ENCODE results near the gene UQCC2. TPM values are rescaled to one million over a fixed set of nuclear protein-coding genes. Genes with fewer than 3 reads are reported as not detected.

Gene UQCC2
- polyA plus RNA-seq, 1 of the 3 experiments (the other 2 are of a cell fraction), result 59.0 TPM

DNA sequence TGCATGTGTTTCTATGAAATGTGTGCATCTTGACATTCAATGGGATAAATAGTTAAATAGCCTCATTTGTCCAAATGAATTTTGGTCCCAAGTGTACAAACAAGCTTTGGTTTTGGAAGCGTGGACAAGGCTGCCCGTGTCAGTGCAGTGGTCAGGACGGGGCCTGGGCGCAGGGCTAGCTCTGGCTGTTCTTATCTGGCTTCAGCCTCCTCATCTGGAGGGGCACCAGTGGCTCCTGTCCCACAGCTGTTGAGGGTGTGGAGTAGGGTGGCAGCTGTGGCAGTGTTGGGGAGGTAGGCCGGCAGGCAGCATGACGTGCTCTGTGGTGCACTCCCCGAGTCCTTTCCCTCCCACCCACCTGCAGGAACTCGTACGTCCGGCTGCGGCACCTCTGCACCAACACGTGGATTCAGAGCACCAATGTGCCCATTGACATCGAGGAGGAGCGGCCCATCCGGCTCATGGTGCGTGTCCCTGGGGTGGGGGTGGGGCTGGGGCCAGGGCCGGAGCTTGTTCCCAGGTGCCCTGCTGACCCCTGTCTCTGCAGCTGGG, 46.9 kb downstream of the UQCC2 start:
- WGBS (ENCODE audit: low lambda C conversion rate), result 85% methylated on average over 12 of the region's 17 CpGs
- H3K4me2 ChIP-seq, result no peak overlapping the region
- H3K27me3 ChIP-seq (ENCODE audit: insufficient read depth), result no peaks in the 10 kb centered on the region
- no peak overlapping the region for H2AFZ ChIP-seq (ENCODE audit: low read depth)
- H3K4me3 ChIP-seq (ENCODE audit: low read depth in 2 of 2, low read length in 1 of 2), result no peak overlapping the region
- ChIA-PET CTCF (interaction anchor here (0.6 to 1.6 kb wide), 3 partner anchors 38 to 79 kb away, joined by 3 to 4 read pairs (median 3); no protein-coding TSS in a partner anchor), POLR2A (no interaction called here)
- H3K36me3 ChIP-seq (replicated peaks in 1 of 2; ENCODE audit: control insufficient read depth in 1 of 2, insufficient read depth in 2 of 2, low read length in 1 of 2), result no peaks in the 10 kb centered on the region
- no peak overlapping the region for H3K27ac ChIP-seq (ENCODE audit: low read depth in 2 of 2, low read length in 1 of 2)
- no peaks in the 10 kb centered on the region for H3K9me3 ChIP-seq
- H3K9me2 ChIP-seq, result no peaks in the 10 kb centered on the region
- H3F3A ChIP-seq (replicated peaks; ENCODE audit: insufficient read depth), result no peaks in the 10 kb centered on the region
- DNase-seq, result no peak
- no peak for TF ChIP-seq SMC3 (IDR thresholded peaks at IDR 0.05; ENCODE audit: low read depth, low read length)
- no peak for TF ChIP-seq RCOR1 (IDR thresholded peaks at IDR 0.05; ENCODE audit: low read length)
- TF ChIP-seq, protein P1, sequence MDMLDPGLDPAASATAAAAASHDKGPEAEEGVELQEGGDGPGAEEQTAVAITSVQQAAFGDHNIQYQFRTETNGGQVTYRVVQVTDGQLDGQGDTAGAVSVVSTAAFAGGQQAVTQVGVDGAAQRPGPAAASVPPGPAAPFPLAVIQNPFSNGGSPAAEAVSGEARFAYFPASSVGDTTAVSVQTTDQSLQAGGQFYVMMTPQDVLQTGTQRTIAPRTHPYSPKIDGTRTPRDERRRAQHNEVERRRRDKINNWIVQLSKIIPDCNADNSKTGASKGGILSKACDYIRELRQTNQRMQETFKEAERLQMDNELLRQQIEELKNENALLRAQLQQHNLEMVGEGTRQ (IDR thresholded peaks at IDR 0.05; ENCODE audit: borderline replicate concordance, low read depth, low read length), result no peak
- no peak for TF ChIP-seq ELF1 (IDR thresholded peaks at IDR 0.05)
- no peak for TF ChIP-seq YY1 (IDR thresholded peaks at IDR 0.05; ENCODE audit: low read depth)
- TF ChIP-seq, protein P2, sequence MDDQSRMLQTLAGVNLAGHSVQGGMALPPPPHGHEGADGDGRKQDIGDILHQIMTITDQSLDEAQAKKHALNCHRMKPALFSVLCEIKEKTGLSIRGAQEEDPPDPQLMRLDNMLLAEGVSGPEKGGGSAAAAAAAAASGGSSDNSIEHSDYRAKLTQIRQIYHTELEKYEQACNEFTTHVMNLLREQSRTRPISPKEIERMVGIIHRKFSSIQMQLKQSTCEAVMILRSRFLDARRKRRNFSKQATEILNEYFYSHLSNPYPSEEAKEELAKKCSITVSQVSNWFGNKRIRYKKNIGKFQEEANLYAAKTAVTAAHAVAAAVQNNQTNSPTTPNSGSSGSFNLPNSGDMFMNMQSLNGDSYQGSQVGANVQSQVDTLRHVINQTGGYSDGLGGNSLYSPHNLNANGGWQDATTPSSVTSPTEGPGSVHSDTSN (IDR thresholded peaks at IDR 0.05), result no peak
- H4K20me1 ChIP-seq (ENCODE audit: insufficient read depth), result no peaks in the 10 kb centered on the region
- no peaks in the 10 kb centered on the region for H3K79me2 ChIP-seq (ENCODE audit: insufficient read depth)
- peaks cover 0 to 4% of the 10 kb centered on the region in 2 experiments; a peak in 1 of 4 replicates for H3K4me1 ChIP-seq (ENCODE audit: control insufficient read depth in 1 of 2, insufficient read depth in 2 of 2, low read depth in 1 of 2, low read length in 1 of 2)
- H3K9ac ChIP-seq, result no peak overlapping the region

DNA sequence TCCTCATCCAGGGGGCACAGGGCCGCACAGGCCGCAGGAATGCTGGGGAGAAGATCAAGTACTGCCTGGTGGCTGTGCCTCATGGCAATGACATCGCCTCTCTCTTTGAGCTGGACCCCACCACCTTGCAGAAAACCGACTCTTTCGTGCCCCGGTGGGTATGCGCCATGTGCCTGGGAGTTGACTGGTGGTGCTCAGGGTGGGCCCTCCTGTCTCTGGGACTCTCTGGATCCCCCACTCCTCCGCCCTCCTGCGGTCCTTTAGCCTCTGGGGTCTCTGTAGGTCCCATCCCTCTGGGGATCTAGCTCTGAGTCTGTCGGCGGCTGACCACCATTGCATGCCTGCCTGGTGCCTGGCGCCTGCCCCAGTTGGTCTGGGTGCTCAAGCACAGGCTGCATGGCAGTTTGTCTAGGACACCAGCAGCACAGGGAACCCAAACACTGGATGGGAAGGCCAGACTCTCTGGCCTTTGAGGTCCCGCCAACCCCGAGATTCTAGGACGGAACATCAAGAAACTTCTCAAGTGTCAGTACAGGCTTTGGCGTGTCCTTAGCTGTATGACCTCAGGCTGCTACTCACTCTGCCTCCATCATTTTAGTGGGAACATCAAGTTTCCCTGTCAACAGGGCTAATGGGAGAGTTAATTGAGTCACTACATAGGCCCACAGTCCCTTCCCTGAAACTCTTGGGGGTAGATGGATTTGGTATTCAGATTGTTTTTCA, 47.6 kb downstream of the UQCC2 start:
- no peaks in the 10 kb centered on the region for H3K36me3 ChIP-seq (replicated peaks in 1 of 2; ENCODE audit: control insufficient read depth in 1 of 2, insufficient read depth in 2 of 2, low read length in 1 of 2)
- WGBS (ENCODE audit: low lambda C conversion rate), result 87% methylated on average over 4 of the region's 16 CpGs
- H3K4me1 ChIP-seq (ENCODE audit: control insufficient read depth in 1 of 2, insufficient read depth in 2 of 2, low read depth in 1 of 2, low read length in 1 of 2), result peaks cover 0 to 4% of the 10 kb centered on the region in 2 experiments; a peak in 1 of 4 replicates
- ChIA-PET CTCF (interaction anchor here (0.6 to 1.6 kb wide), 3 partner anchors 28 to 79 kb away, joined by 3 to 4 read pairs (median 3); no protein-coding TSS in a partner anchor), POLR2A (no interaction called here)
- H3K27ac ChIP-seq (ENCODE audit: low read depth in 2 of 2, low read length in 1 of 2), result no peak overlapping the region
- TF ChIP-seq JUND (IDR thresholded peaks at IDR 0.05), result no peak
- no peak for TF ChIP-seq ELF1 (IDR thresholded peaks at IDR 0.05)
- TF ChIP-seq MEF2A (IDR thresholded peaks at IDR 0.05; ENCODE audit: borderline replicate concordance, low read depth), result no peak
- TF ChIP-seq, protein P1 (IDR thresholded peaks at IDR 0.05; ENCODE audit: borderline replicate concordance, low read depth, low read length), result no peak
- TF ChIP-seq, protein P3, sequence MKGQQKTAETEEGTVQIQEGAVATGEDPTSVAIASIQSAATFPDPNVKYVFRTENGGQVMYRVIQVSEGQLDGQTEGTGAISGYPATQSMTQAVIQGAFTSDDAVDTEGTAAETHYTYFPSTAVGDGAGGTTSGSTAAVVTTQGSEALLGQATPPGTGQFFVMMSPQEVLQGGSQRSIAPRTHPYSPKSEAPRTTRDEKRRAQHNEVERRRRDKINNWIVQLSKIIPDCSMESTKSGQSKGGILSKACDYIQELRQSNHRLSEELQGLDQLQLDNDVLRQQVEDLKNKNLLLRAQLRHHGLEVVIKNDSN (IDR thresholded peaks at IDR 0.05; ENCODE audit: borderline replicate concordance, low read depth), result no peak
- H3K4me2 ChIP-seq, result no peak overlapping the region
- H3K79me2 ChIP-seq (ENCODE audit: insufficient read depth), result no peaks in the 10 kb centered on the region
- H3K4me3 ChIP-seq (ENCODE audit: low read depth in 2 of 2, low read length in 1 of 2), result no peak overlapping the region
- H3K9me3 ChIP-seq, result no peaks in the 10 kb centered on the region
- no peaks in the 10 kb centered on the region for H4K20me1 ChIP-seq (ENCODE audit: insufficient read depth)
- no peak overlapping the region for H3K9ac ChIP-seq
- no peak overlapping the region for H2AFZ ChIP-seq (ENCODE audit: low read depth)
- H3K9me2 ChIP-seq, result no peaks in the 10 kb centered on the region
- DNase-seq, result no peak
- no peaks in the 10 kb centered on the region for H3K27me3 ChIP-seq (ENCODE audit: insufficient read depth)
- no peaks in the 10 kb centered on the region for H3F3A ChIP-seq (replicated peaks; ENCODE audit: insufficient read depth)

Measured in SK-N-SH (cell line).